ENCODE data around the gene TTLL3.
A peak's percentile ranks its signal among the peaks of the same experiment; 100 is the strongest.

TTLL3 gene

GRCh38 chr3:9807981-9808344, 2.1 kb upstream of the TTLL3 start:
- no peak for DNase-seq (ENCODE audit: low spot score)

- peak; percentile 33 for DNase-seq (ENCODE audit: low spot score)
Observed at GRCh38 chr3:9808345-9809037, 1.6 kb upstream of the TTLL3 start.

GRCh38 chr3:9809239-9809614, 835 bp upstream of the TTLL3 start:
- no peak for DNase-seq (ENCODE audit: low spot score)

GRCh38 chr3:9810433-9810770, 340 bp downstream of the TTLL3 start:
- DNase-seq (ENCODE audit: low spot score), result peak; percentile 31

GRCh38 chr3:9810846-9811245, 784 bp downstream of the TTLL3 start:
- DNase-seq (ENCODE audit: low spot score), result no peak

GRCh38 chr3:9812870-9813483, 2.9 kb downstream of the TTLL3 start:
- no peak for DNase-seq (ENCODE audit: low spot score)

- no peak for DNase-seq (ENCODE audit: low spot score)
Observed at GRCh38 chr3:9815986-9816385, 5.9 kb downstream of the TTLL3 start.

- no peak for DNase-seq (ENCODE audit: low spot score)
Observed at GRCh38 chr3:9817436-9817835, 7.4 kb downstream of the TTLL3 start.

- no peak for DNase-seq (ENCODE audit: low spot score)
Observed at GRCh38 chr3:9818666-9819335, 8.7 kb downstream of the TTLL3 start.

GRCh38 chr3:9820543-9820942, 10.5 kb downstream of the TTLL3 start:
- no peak for DNase-seq (ENCODE audit: low spot score)

- peak; percentile 21 for DNase-seq (ENCODE audit: low spot score)
Observed at GRCh38 chr3:9820946-9821345, 10.9 kb downstream of the TTLL3 start.

- DNase-seq (ENCODE audit: low spot score), result no peak
Observed at GRCh38 chr3:9825451-9826040, 15.5 kb downstream of the TTLL3 start.

- DNase-seq (ENCODE audit: low spot score), result peak; percentile 23
Observed at GRCh38 chr3:9826815-9827573, 16.9 kb downstream of the TTLL3 start.

GRCh38 chr3:9828801-9829755, 19.0 kb downstream of the TTLL3 start:
- no peak for DNase-seq (ENCODE audit: low spot score)

GRCh38 chr3:9831253-9831652, 21.2 kb downstream of the TTLL3 start:
- no peak for DNase-seq (ENCODE audit: low spot score)

- DNase-seq (ENCODE audit: low spot score), result no peak
Observed at GRCh38 chr3:9833078-9833477, 23.0 kb downstream of the TTLL3 start.

GRCh38 chr3:9834520-9835380, 24.7 kb downstream of the TTLL3 start:
- DNase-seq (ENCODE audit: low spot score), result no peak

GRCh38 chr3:9837701-9838582, 27.9 kb downstream of the TTLL3 start:
- no peak for DNase-seq (ENCODE audit: low spot score)

- no peak for DNase-seq (ENCODE audit: low spot score)
Observed at GRCh38 chr3:9838856-9839255, 28.8 kb downstream of the TTLL3 start.

Measured in cerebellar cortex (tissue), 1 donor.